Astrocyte (in vitro differentiated cells and primary cell): ENCODE results near the gene SORBS2. TPM values are rescaled to one million over a fixed set of nuclear protein-coding genes. Genes with fewer than 3 reads are reported as not detected.
"Not testable (repeated sequence)": the region's sequence is repeated elsewhere in the genome, so short reads cannot be mapped to it uniquely, and the experiment has no call there.

Experiments
- DNase-seq: peaks from one replicate; pipeline ENCODE4 v3.0.0-alpha.2; 2010; ENCODE audit warnings: low read depth
- FAIRE-seq: peaks from 2 replicates; lab custom pipeline; 2011; peaks lifted over from hg19 to GRCh38; lab: Jason Lieb, UNC
- H2AFZ ChIP-seq: 2 replicates; pipeline ENCODE4 v1.6.0; 2012; ENCODE audit warnings: low read depth, low read length, inconsistent platforms
- H3K27ac ChIP-seq: 2 replicates; pipeline ENCODE4 v1.5.1; 2011; ENCODE audit warnings: low read depth, low read length, inconsistent platforms
- H3K27me3 ChIP-seq: 2 replicates; pipeline ENCODE4 v1.6.0; 2011; ENCODE audit warnings: low read length, inconsistent platforms; ENCODE audit not compliant: insufficient read depth
- H3K36me3 ChIP-seq: 2 replicates; pipeline ENCODE4 v1.5.1; 2011; ENCODE audit warnings: low read length, inconsistent platforms; ENCODE audit not compliant: insufficient read depth
- H3K4me1 ChIP-seq: 2 replicates; pipeline ENCODE4 v1.5.1; 2011; ENCODE audit warnings: low read length, inconsistent platforms; ENCODE audit not compliant: insufficient read depth
- H3K4me2 ChIP-seq: 2 replicates; pipeline ENCODE4 v1.6.0; 2012; ENCODE audit warnings: low read length, inconsistent platforms
- H3K4me3 ChIP-seq: 2 replicates; pipeline ENCODE4 v1.5.1; 2011; ENCODE audit warnings: low read depth, mild to moderate bottlenecking, low read length, inconsistent platforms; ENCODE audit not compliant: insufficient read depth
- H3K79me2 ChIP-seq: 2 replicates; pipeline ENCODE4 v1.6.0; 2012; ENCODE audit warnings: mild to moderate bottlenecking, low read length, inconsistent platforms; ENCODE audit not compliant: insufficient read depth
- H3K9ac ChIP-seq: 2 replicates; pipeline ENCODE4 v1.6.0; 2012; ENCODE audit warnings: mild to moderate bottlenecking, low read length, inconsistent platforms
- H3K9me3 ChIP-seq: 2 replicates; pipeline ENCODE4 v1.5.1; 2012; ENCODE audit warnings: low read depth, mild to moderate bottlenecking, low read length, inconsistent platforms; ENCODE audit not compliant: insufficient read depth
- H4K20me1 ChIP-seq: 2 replicates; pipeline ENCODE4 v1.6.0; 2012; ENCODE audit warnings: low read length, inconsistent platforms; ENCODE audit not compliant: insufficient read depth
- H3K27ac Mint-ChIP-seq: one replicate; pipeline ENCODE4 v1.8.0; 2021; ENCODE audit warnings: mild to moderate bottlenecking, mixed read lengths; ENCODE audit not compliant: unreplicated experiment
- H3K27me3 Mint-ChIP-seq: one replicate; pipeline ENCODE4 v1.8.0; 2021; ENCODE audit warnings: low read depth, mixed read lengths; ENCODE audit not compliant: unreplicated experiment
- H3K36me3 Mint-ChIP-seq: one replicate; pipeline ENCODE4 v1.8.0; 2021; ENCODE audit warnings: low read depth, mixed read lengths; ENCODE audit not compliant: unreplicated experiment
- H3K4me1 Mint-ChIP-seq: one replicate; pipeline ENCODE4 v1.8.0; 2021; ENCODE audit warnings: low read depth, mixed read lengths; ENCODE audit not compliant: unreplicated experiment
- H3K4me3 Mint-ChIP-seq: one replicate; pipeline ENCODE4 v1.8.0; 2021; ENCODE audit warnings: mild to moderate bottlenecking, moderate library complexity, mixed read lengths; ENCODE audit not compliant: unreplicated experiment
- H3K9me3 Mint-ChIP-seq: one replicate; pipeline ENCODE4 v1.8.0; 2021; ENCODE audit warnings: mild to moderate bottlenecking, mixed read lengths; ENCODE audit not compliant: unreplicated experiment
- CTCF ChIP-seq: IDR thresholded peaks from 2 replicates; pipeline ENCODE4 v1.5.1; 2011; ENCODE audit warnings: low read depth, mild to moderate bottlenecking, inconsistent platforms, low read length, moderate library complexity; ENCODE audit not compliant: insufficient read depth
- EZH2 ChIP-seq: IDR thresholded peaks from 2 replicates; pipeline ENCODE4 v1.6.1; 2012; ENCODE audit warnings: mild to moderate bottlenecking, low read length, inconsistent platforms; ENCODE audit not compliant: insufficient read depth
- total RNA-seq: library from RNA; stranded (reverse); gene quantifications from 2 replicates; pipeline ENCODE4 v1.2.1, GENCODE V29; 2021

SORBS2 gene
- total RNA-seq, 1 donor from 2014 or later: 97.4 TPM

GRCh38 chr4:185709802-185710486, 102.0 kb downstream of the SORBS2 start:
- H3K36me3 ChIP-seq: no peaks in the 10 kb centered on the region
- H3K27me3 Mint-ChIP-seq: no peaks in the 10 kb centered on the region
- TF ChIP-seq EZH2: no peak
- H3K4me2 ChIP-seq: peak overlapping the region; percentile 57
- H3K9ac ChIP-seq: peak overlapping the region; percentile 18
- H3K9me3 ChIP-seq: no peaks in the 10 kb centered on the region
- no peaks in the 10 kb centered on the region for H4K20me1 ChIP-seq
- H3K4me3 ChIP-seq: no peak overlapping the region
- no peak overlapping the region for H2AFZ ChIP-seq
- DNase-seq (peak; percentile 39), FAIRE-seq (peak; percentile 43)
- peaks cover 46% of the 10 kb centered on the region for H3K4me1 ChIP-seq
- peak overlapping the region; percentile 45 for H3K27ac ChIP-seq
- no peak overlapping the region for H3K4me3 Mint-ChIP-seq
- peaks cover 6% of the 10 kb centered on the region for H3K9me3 Mint-ChIP-seq
- peaks cover 20% of the 10 kb centered on the region for H3K36me3 Mint-ChIP-seq
- H3K4me1 Mint-ChIP-seq: peaks cover 31% of the 10 kb centered on the region
- H3K27ac Mint-ChIP-seq: no peak overlapping the region
- no peaks in the 10 kb centered on the region for H3K27me3 ChIP-seq
- peaks cover 3% of the 10 kb centered on the region for H3K79me2 ChIP-seq

- FAIRE-seq (no peak), DNase-seq (peak; percentile 85)
- TF ChIP-seq EZH2: no peak
- no peak for TF ChIP-seq CTCF
- Mint-ChIP-seq H3K27ac (no peak overlapping the region), H3K4me1 (peaks cover 30% of the 10 kb centered on the region), H3K36me3 (peaks cover 22% of the 10 kb centered on the region), H3K4me3 (no peak overlapping the region), H3K9me3 (peaks cover 7% of the 10 kb centered on the region), H3K27me3 (no peaks in the 10 kb centered on the region)
- H3K9ac ChIP-seq: peak overlapping the region; percentile 69
- H3K79me2 ChIP-seq: peaks cover 3% of the 10 kb centered on the region
- peak overlapping the region; percentile 13 for H3K4me2 ChIP-seq
- peaks cover 43% of the 10 kb centered on the region for H3K4me1 ChIP-seq
- H3K9me3 ChIP-seq: no peaks in the 10 kb centered on the region
- no peaks in the 10 kb centered on the region for H4K20me1 ChIP-seq
- no peak overlapping the region for H3K4me3 ChIP-seq
- no peaks in the 10 kb centered on the region for H3K36me3 ChIP-seq
- H3K27ac ChIP-seq: peak overlapping the region; percentile 88
- no peaks in the 10 kb centered on the region for H3K27me3 ChIP-seq
- H2AFZ ChIP-seq: no peak overlapping the region
Observed at GRCh38 chr4:185708348-185708747, 103.6 kb downstream of the SORBS2 start.

- H3K27ac ChIP-seq: peak overlapping the region; percentile 88
- not testable (repeated sequence) for H3K27ac Mint-ChIP-seq
Observed at GRCh38 chr4:185707622-185708021, 104.4 kb downstream of the SORBS2 start.

More at GRCh38 chr4:185707622-185708021, 104.4 kb downstream of the SORBS2 start:
- H3K79me2 ChIP-seq, H3K27me3 ChIP-seq, FAIRE-seq, H3K9me3 Mint-ChIP-seq, H3K36me3 ChIP-seq, H3K27me3 Mint-ChIP-seq, H3K9me3 ChIP-seq, H3K4me3 Mint-ChIP-seq, H4K20me1 ChIP-seq, H2AFZ ChIP-seq, H3K4me3 ChIP-seq: not testable (repeated sequence)
- peak; percentile 72 for DNase-seq
- Histone ChIP-seq H3K9ac (peak overlapping the region; percentile 69), H3K4me1 (peaks cover 37% of the 10 kb centered on the region), H3K4me2 (peak overlapping the region; percentile 13)
- Mint-ChIP-seq H3K4me1 (peaks cover 23% of the 10 kb centered on the region), H3K36me3 (peaks cover 14% of the 10 kb centered on the region)
